Measurements from ENCODE around the gene SMIM24. TPM values are rescaled to one million over a fixed set of nuclear protein-coding genes. Genes with fewer than 3 reads are reported as not detected.
"Not testable (repeated sequence)": the region's sequence is repeated elsewhere in the genome, so short reads cannot be mapped to it uniquely, and the experiment has no call there.

Gene SMIM24
- not detected for total RNA-seq

GRCh38 chr19:3480383-3481091, at the start of gene SMIM24:
Gene SMIM24, minus strand, starts transcription at chr19:3480525. Its CDS starts 62 bp downstream, at chr19:3480463.
- DNase-seq, result no peak

DNA sequence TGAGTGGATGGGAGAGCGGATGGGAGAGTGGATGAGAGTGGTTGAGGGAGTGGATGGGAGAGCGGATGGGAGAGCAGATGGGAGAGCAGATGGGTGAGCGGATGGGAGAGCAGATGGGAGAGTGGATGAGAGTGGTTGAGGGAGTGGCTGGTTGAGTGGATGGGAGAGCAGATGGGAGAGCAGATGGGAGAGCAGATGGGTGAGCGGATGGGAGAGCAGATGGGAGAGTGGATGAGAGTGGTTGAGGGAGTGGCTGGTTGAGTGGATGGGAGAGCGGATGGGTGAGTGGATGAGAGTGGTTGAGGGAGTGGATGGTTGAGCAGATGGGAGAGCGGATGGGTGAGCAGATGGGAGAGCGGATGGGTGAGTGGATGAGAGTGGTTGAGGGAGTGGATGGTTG, 49.0 kb upstream of the SMIM24 start:
- DNase-seq, result not testable (repeated sequence)

GRCh38 chr19:3528539-3529211, 48.4 kb upstream of the SMIM24 start:
- DNase-seq, result no peak

DNA sequence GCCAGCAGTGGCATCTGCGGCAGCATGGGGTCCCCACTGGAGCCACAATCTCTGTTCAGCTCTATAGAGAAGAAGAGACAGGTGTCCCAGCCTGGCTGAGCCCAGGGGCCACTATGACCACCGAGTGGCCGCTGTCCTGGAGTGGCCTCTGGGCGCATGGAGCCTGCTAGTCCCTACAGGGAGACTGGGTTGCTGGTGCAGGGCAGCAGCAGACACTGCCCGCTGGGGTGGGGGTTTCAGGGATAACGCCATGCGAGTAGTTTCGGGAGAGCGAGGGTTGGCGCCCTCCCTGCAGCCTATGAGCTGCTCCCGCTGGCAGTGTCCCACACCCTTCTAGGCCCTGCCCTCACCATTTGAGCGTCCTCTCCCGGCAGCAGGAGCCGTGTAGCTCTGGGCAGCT, 47.8 kb upstream of the SMIM24 start:
- no peak for DNase-seq

DNA sequence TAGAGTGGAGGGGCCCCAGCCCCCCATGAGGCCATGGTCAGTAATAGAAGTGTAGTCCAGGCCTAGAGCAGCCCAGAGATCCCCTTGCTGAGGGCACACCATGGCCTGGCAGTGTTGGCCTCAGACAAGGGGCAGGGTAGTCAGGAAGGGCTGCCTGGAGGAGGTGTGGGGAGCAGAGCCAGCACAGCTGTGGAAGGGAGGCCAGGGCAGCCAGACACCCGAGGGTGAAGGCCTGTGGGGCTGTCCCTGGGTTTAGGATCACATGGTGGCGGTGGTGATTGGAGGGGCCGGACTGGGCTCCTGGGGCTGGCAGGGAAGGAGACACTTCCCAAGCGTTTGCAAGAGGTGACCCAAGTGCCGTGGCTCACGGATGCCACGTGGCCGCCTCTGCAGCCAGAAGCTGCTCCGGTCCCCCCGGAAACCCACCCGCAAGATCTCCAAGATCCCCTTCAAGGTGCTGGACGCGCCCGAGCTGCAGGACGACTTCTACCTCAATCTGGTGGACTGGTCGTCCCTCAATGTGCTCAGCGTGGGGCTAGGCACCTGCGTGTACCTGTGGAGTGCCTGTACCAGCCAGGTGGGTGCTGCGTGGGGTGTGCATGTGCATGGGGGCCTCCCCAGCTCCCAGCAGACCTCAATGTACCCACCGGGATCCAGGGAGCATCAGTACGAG, 47.0 kb upstream of the SMIM24 start:
- DNase-seq, result no peak

GRCh38 chr19:3526507-3527237, 46.3 kb upstream of the SMIM24 start:
- DNase-seq, result no peak

DNA sequence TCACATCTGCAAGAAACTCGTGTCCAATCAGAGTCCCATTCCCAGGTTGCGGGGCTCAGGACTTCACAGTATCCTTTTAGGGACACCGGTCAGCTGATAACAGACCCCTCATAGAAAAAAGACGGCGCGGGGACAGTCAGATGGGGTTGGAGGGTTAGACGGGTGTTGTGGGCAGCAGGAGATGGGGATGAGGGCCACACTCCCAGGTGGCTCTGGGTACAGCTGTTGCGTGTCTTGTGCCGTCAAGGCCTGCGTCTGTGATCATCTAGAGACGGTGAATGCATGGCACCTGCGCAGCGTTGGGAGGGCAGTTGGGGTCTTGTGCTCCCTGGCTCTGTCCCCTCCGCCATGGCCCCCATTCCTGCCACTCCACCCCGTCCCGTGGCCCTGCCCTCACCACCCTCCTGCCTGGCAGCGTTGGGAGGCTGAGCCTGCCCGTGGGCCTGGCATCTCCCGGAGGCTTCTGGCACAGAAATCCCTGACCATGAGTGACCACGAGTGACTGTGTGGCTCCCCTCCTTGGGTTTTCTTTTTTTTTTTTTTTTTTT, 44.7 kb upstream of the SMIM24 start:
- no peak for DNase-seq

GRCh38 chr19:3524078-3524842, 43.9 kb upstream of the SMIM24 start:
- no peak for DNase-seq

DNA sequence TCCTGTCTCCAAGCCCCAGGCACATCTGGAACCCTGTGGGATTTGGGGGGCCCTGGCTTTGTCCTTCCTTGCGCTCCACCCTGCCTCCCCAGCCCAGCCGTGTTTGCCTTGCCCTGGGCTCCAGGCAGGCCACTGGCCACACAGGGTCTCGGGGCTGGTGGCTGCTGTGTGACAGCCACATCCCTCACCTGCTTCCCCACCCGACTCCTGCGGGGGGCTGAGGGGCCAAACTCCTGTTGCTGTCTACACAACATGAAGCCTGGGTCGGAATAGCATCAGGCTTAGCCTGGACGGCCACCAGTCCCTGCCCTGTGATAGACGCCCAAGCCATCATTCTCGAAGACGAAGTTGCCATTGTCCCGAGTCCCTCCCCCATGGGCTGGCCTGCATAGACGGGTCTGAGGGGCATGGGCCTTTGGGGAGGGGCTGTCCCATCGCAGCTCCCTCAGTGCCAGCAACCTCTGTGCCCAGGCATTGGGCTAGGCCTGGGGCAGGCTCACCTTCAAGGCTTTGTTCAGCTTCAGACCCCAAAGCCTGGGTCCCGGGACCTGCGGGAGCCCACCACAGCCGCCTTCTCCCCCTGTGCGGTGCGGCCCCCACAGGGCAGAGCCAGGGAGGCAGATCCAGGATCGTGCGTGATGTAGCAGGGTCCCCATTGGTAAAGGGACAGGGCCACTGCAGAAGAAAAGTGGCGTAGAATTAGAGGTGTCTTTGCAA, 43.2 kb upstream of the SMIM24 start:
- no peak for DNase-seq

- DNase-seq, result no peak
These were observed 42.4 kb upstream of the SMIM24 start for GRCh38 chr19:3522421-3523360.

- DNase-seq, result no peak
These were observed 40.8 kb upstream of the SMIM24 start for GRCh38 chr19:3521104-3521445.

DNA sequence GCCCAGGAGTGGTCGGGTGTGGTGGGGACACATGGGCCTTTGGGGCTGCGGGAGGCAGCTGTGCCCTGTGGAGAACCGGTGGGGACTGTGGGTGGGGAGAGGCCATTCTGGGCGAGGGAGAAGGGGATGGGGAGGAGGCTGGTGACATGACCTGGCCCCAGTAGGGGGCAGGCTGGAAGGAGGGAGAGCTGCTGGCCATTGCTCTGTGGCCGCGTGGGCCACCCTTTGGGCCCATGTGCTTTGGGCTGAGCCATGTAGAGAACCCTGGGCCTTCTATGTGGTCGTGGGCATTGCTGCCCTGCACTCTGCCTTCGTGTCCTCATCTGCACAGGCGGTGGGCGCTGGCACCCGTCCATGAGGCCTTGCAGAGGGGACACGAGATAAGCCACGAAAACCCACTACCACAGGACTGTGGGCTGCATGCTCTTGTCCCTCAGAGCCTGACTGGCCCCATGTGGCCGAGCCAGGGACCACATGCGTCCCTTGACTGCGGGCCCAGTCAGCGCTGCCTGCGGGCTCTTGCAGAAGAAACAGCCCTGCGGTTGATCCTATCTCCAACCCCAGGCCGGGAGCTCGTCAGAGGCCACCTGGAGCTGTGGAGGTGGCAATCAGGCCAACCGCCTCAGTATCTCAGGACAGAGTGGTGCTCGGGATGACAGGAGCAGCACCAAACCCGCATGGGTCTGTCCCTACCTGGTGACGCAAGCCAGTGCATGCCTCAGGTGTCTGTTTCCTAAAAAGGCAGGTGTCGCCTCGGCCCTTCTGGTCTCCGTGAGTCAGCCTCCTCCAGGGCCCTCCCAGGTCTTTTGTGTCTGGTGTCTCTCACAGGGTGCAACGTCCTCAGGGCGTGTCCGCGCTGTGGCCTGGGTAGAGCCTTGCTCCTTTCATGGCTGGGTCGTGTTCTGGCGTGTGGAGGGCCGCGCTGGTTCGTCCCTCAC, 40.1 kb upstream of the SMIM24 start:
- DNase-seq, result no peak

GRCh38 chr19:3519126-3519525, 38.8 kb upstream of the SMIM24 start:
- DNase-seq, result no peak

- DNase-seq, result no peak
These were observed 38.3 kb upstream of the SMIM24 start for GRCh38 chr19:3518659-3519058.

DNA sequence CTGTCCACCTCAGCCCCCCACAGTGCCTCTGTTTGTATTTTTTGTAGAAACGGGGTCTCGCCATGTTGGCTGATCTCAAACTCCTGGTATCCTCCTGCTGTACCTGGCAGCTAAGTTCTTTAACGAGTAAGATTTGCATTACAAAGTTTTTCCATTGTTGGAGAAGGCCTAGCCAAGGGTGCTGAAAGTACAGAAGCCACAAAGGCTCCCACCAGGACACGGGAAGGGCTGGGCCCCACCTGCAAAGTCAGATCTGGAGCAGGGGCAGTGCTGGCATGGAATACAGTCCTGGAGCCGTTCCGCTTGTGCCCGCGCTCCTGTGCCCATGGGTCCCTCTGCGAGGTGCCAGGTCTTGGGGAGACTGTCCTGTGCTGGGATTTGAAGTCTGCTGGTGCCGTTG, 37.9 kb upstream of the SMIM24 start:
- no peak for DNase-seq

GRCh38 chr19:3517638-3518037, 37.3 kb upstream of the SMIM24 start:
- DNase-seq, result no peak

DNA sequence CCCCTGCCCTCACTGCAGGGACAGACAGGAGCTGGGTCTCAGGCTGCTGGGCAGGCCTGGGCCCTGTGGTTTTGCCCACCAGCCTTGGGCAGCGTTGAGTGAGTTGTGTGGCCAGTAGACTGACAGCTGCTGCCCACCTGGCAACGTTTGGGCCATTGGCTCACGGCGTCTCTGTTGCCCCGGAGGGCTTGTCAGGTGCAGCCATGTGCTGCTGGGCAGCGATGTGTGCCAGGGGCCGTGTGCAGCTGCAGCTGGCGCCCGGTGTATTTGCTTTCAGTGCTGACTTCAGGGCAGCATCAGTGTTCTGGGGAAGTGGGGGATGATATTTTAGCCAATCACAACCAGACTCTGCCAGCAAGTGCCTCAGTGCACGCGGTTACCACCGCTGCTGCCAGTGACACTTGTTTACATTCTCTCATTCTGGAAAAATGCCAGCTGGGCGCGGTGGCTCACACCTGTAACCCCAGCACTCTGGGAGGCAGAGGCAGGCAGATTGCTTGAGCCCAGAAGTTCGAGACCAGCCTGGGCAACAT, 36.4 kb upstream of the SMIM24 start:
- peak; percentile 20 for DNase-seq

DNA sequence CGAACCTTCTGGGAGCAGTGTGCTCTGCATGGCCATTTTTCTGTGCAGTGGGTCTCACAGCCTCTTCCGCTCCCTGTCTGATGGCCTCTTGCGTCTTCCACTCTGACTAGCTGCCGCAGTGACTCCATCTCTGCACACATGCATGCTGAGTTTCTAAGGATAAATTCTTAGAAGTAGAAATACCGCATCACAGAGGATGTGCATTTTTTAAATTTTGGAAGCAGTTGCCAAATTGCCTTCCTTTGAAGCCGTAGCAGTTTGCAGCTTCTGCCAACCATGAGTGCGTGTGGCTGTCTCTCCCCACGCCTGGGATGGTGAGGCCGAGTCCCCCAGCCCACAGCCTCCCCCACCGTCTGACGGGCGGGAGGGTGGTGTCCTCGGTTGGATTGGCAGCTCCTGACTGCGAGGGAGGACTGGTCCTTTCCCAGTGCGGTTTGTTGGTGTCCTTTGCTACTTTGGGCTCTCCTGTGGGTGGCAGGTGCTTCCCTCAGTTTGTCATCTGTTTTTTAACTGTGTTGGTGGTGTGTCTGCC, 35.6 kb upstream of the SMIM24 start:
- no peak for DNase-seq

- no peak for DNase-seq
These were observed 34.6 kb upstream of the SMIM24 start for GRCh38 chr19:3514930-3515329.

Measured in effector CD4-positive, alpha-beta T cell (primary cell).